PC-9 (cell line): ENCODE data around the gene CAMTA1. TPM values are rescaled to one million over a fixed set of nuclear protein-coding genes. Genes with fewer than 3 reads are reported as not detected.

Experiments
- BruUV-seq: library from RNA; stranded (reverse); fragments of 400-500 nt; replicated peaks from 2 replicates; lab custom pipeline; 2021; lab: Mats Ljungman, UMichigan
- CTCF ChIA-PET: fragments of 300-600 bp; sonication (Branson Sonifier 250); formaldehyde crosslinking; loops from one replicate; lab custom pipeline; 2022; ENCODE audit warnings: antibody characterized with exemption; lab: Charles Lee
- POLR2A ChIA-PET: fragments of 300-600 bp; sonication (Branson Sonifier 250); formaldehyde crosslinking; loops from one replicate; lab custom pipeline; 2022; ENCODE audit warnings: antibody characterized with exemption; ENCODE audit not compliant: unreplicated experiment; lab: Charles Lee
- DNase-seq, 2 experiments: peaks; one replicate each; pipeline versions ENCODE4 v3.0.0 to v3.0.0-alpha.2; 2015 to 2022; ENCODE audit warnings: mixed read lengths in 1 of 2
- H2AFZ ChIP-seq: fragments of 200-600 bp; sonication (generic); 2 replicates; pipeline ENCODE4 v1.8.1; 2017; ENCODE audit warnings: antibody characterized with exemption
- H3F3A ChIP-seq: fragments of 200-600 bp; sonication (generic); 2 replicates; pipeline ENCODE4 v1.8.1; 2017; ENCODE audit warnings: antibody characterized with exemption, mild to moderate bottlenecking, low read depth; ENCODE audit not compliant: insufficient read depth
- H3K27ac ChIP-seq: fragments of 200-600 bp; sonication (generic); 2 replicates; pipeline ENCODE4 v1.6.1; 2016; ENCODE audit warnings: mixed run types
- H3K27me3 ChIP-seq: fragments of 200-600 bp; sonication (generic); 2 replicates; pipeline ENCODE4 v1.6.1; 2016; ENCODE audit warnings: low read depth, mixed run types; ENCODE audit not compliant: insufficient read depth
- H3K36me3 ChIP-seq: fragments of 200-600 bp; sonication (generic); 2 replicates; pipeline ENCODE4 v1.6.1; 2016; ENCODE audit warnings: low read depth, mixed run types
- H3K4me1 ChIP-seq: fragments of 200-600 bp; sonication (generic); replicated peaks from 2 replicates; pipeline ENCODE4 v1.6.1; 2016; ENCODE audit warnings: mixed run types; ENCODE audit not compliant: insufficient read depth
- H3K4me2 ChIP-seq: fragments of 200-600 bp; sonication (generic); 2 replicates; pipeline ENCODE4 v1.6.1; 2017; ENCODE audit warnings: mixed run types
- H3K4me3 ChIP-seq: fragments of 200-600 bp; sonication (generic); 2 replicates; pipeline ENCODE4 v1.6.1; 2016; ENCODE audit warnings: mixed run types
- H3K79me2 ChIP-seq: fragments of 200-600 bp; sonication (generic); 2 replicates; pipeline ENCODE4 v1.6.1; 2017; ENCODE audit warnings: low read depth, mixed run types
- H3K9me2 ChIP-seq: fragments of 200-600 bp; sonication (generic); 2 replicates; pipeline ENCODE4 v1.8.1; 2017; ENCODE audit warnings: mild to moderate bottlenecking; ENCODE audit not compliant: insufficient read depth
- H3K9me3 ChIP-seq: fragments of 200-600 bp; sonication (generic); 2 replicates; pipeline ENCODE4 v1.8.1; 2016; ENCODE audit warnings: low read depth; ENCODE audit not compliant: insufficient read depth
- H4K20me1 ChIP-seq: fragments of 200-600 bp; sonication (generic); 2 replicates; pipeline ENCODE4 v1.8.1; 2017; ENCODE audit not compliant: insufficient read depth
- CTCF ChIP-seq: fragments of 200-600 bp; sonication (generic); conservative IDR thresholded peaks from 2 replicates; pipeline ENCODE4 v1.6.1; 2017; ENCODE audit warnings: mixed run types, antibody characterized with exemption, mild to moderate bottlenecking, moderate library complexity
- EZH2 ChIP-seq: fragments of 200-600 bp; sonication (generic); IDR thresholded peaks from 2 replicates; pipeline ENCODE4 v1.8.0; 2017; ENCODE audit warnings: antibody characterized with exemption, low read depth
- intact Hi-C: fragments of 100-400 bp; cut with micrococcal nuclease; formaldehyde crosslinking; loops from one replicate; pipeline ENCODE4 v1.10.0; 2022; ENCODE audit not compliant: unreplicated experiment
- total RNA-seq: library from RNA; stranded (reverse); gene quantifications from 2 replicates; pipeline ENCODE4 v1.2.3, GENCODE V29; 2021

CAMTA1 gene
- total RNA-seq, 1 experiment from 2014 or later: 72.3 TPM

DNA sequence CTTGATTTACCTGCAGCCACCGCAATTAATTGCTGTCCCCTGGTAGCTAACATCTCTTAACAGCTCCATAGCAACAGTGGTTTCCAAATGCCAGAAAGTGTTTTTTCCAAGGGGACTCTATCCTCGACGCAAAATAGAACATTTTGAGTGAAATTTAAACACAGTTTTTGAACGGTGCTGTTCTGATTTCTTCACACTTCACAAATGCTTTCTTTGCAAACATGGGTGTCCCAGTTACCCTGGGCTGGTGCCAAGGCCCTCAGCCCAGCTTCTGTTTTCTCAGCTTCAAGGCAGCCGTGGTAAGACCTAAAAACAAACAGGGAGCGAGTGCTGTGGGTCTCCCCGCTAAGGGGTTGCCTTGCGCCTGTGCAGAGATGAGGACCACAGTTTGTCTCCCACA, 838.6 kb downstream of the CAMTA1 start:
- Histone ChIP-seq H3F3A (no peaks in the 10 kb centered on the region), H3K4me1 (no peaks in the 10 kb centered on the region), H3K4me3 (no peak overlapping the region), H4K20me1 (no peaks in the 10 kb centered on the region), H2AFZ (no peak overlapping the region), H3K79me2 (no peaks in the 10 kb centered on the region), H3K36me3 (no peaks in the 10 kb centered on the region), H3K9me2 (no peaks in the 10 kb centered on the region), H3K27me3 (peaks cover 57% of the 10 kb centered on the region), H3K4me2 (no peak overlapping the region), H3K27ac (no peak overlapping the region), H3K9me3 (no peaks in the 10 kb centered on the region)
- DNase-seq: no peak
- ChIA-PET POLR2A (no interaction called here), CTCF (no interaction called here)
- BruUV-seq: no TSS peak
- no peak for TF ChIP-seq CTCF
- intact Hi-C loops: no loop called here

DNA sequence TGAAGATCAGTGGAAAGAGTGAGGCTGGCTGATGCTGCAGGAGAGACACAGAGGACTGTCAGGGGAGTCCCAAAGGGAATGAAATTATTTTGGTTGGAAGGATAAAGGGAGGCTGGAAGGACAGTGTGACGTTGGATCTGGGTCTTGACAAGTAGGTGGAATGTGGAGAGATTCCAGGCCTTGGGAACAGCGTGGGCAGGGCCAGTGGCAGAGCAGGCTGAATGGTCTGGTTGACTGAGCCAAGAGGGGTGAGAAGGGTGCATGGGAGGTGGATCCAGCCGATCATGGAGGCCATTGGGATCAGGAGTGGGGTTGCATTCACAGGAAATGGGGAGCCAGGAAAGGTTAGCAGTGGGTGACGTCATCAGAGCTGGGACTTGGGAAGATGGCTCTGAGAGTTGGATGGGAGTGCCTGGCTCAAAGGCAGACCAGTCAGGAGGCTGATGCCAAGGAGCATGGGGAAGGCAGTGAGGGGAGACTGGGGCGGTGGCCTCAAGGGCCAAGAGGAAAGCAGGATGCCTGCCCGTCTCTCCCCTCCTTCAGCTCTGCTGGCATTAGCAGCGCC, 839.6 kb downstream of the CAMTA1 start:
- peaks cover 65% of the 10 kb centered on the region for H3K27me3 ChIP-seq

DNA sequence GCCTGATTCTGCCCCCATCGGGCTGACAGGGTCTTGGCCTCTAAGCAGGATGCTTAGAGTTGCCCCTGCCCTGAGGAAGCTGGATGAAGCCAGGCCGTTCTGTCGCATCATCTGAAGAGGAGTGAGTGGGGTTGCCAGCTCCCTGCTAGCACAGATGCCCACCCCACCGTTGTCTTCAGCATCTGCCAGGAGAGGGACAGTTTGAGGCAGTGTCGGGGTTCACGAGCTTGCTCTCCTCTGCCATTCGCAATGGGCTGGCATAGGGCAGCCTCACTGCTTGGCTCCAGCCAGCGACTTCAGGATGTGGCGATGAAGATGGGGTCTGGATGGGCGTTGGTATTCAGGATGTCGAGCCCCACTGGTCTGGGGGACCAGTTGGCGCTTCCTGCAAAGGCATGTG, 840.1 kb downstream of the CAMTA1 start:
- H3K27ac ChIP-seq: no peak overlapping the region
- H3K4me1 ChIP-seq: no peaks in the 10 kb centered on the region
- no peak overlapping the region for H3K4me3 ChIP-seq
- ChIA-PET POLR2A (no interaction called here), CTCF (no interaction called here)
- H3K9me2 ChIP-seq: no peaks in the 10 kb centered on the region
- no peaks in the 10 kb centered on the region for H4K20me1 ChIP-seq
- TF ChIP-seq EZH2: no peak
- no peak for TF ChIP-seq CTCF
- no peak overlapping the region for H2AFZ ChIP-seq
- no peak for DNase-seq
- no peaks in the 10 kb centered on the region for H3K36me3 ChIP-seq
- intact Hi-C loops: no loop called here
- peaks cover 70% of the 10 kb centered on the region for H3K27me3 ChIP-seq
- H3K79me2 ChIP-seq: no peaks in the 10 kb centered on the region
- no TSS peak for BruUV-seq
- no peaks in the 10 kb centered on the region for H3K9me3 ChIP-seq
- H3F3A ChIP-seq: no peaks in the 10 kb centered on the region
- no peak overlapping the region for H3K4me2 ChIP-seq

More for the DNA sequence above, 839.6 kb downstream of the CAMTA1 start:
- Histone ChIP-seq H3K36me3 (no peaks in the 10 kb centered on the region), H3K4me2 (no peak overlapping the region), H3K79me2 (no peaks in the 10 kb centered on the region), H3K4me1 (no peaks in the 10 kb centered on the region), H3K9me2 (no peaks in the 10 kb centered on the region), H4K20me1 (no peaks in the 10 kb centered on the region), H2AFZ (no peak overlapping the region), H3K4me3 (no peak overlapping the region), H3F3A (no peaks in the 10 kb centered on the region), H3K9me3 (no peaks in the 10 kb centered on the region), H3K27ac (no peak overlapping the region)
- TF ChIP-seq EZH2 (no peak), CTCF (no peak)
- CTCF ChIA-PET: no interaction called here
- no TSS peak for BruUV-seq
- intact Hi-C loops: no loop called here
- POLR2A ChIA-PET: no interaction called here
- no peak for DNase-seq
